Measurements from ENCODE around the gene UGT2B15.
"Not testable (repeated sequence)": the region's sequence is repeated elsewhere in the genome, so short reads cannot be mapped to it uniquely, and the experiment has no call there.

DNA sequence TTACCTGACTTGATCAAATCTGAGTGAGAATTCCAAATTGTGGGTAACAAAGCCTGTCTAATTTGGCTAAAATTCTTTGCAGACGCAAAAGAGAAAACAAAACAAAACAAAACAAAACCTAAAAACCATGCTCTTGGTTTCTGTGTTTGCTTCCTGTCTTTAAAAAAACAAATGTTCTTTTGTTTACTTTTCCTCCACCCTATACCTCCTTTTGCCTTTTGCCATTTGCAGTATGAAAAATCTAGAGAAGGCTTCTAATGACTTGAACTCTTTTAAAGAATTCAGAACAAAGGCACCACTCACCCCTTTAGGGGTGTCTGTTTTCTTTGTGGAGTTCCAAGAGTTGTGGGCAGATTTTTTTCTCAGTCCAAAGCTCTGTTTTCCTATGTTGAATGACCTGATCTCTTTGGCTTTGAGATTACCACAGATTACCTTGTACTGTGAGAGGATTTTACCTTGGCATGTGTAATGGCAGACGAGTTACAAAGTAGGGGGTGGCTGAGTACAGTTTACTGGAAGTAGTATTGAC, 13.9 kb downstream of the UGT2B15 start:
- TF ChIP-seq, protein P1, sequence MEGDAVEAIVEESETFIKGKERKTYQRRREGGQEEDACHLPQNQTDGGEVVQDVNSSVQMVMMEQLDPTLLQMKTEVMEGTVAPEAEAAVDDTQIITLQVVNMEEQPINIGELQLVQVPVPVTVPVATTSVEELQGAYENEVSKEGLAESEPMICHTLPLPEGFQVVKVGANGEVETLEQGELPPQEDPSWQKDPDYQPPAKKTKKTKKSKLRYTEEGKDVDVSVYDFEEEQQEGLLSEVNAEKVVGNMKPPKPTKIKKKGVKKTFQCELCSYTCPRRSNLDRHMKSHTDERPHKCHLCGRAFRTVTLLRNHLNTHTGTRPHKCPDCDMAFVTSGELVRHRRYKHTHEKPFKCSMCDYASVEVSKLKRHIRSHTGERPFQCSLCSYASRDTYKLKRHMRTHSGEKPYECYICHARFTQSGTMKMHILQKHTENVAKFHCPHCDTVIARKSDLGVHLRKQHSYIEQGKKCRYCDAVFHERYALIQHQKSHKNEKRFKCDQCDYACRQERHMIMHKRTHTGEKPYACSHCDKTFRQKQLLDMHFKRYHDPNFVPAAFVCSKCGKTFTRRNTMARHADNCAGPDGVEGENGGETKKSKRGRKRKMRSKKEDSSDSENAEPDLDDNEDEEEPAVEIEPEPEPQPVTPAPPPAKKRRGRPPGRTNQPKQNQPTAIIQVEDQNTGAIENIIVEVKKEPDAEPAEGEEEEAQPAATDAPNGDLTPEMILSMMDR (IDR thresholded peaks at IDR 0.05), result not testable (repeated sequence)
- not testable (repeated sequence) for TF ChIP-seq POLR2A (IDR thresholded peaks at IDR 0.05)

All from testis (tissue), 2 donors.